GM12878 (cell line): ENCODE measurements around the gene TAF3. TPM values are rescaled to one million over a fixed set of nuclear protein-coding genes. Genes with fewer than 3 reads are reported as not detected.

Experiments
- ATAC-seq: fragments of 200-7000 bp; cut with Tn5 transposase; 3 replicates; pipeline ENCODE4 v1.9.1; 2020; ENCODE audit warnings: mild to moderate bottlenecking, moderate library complexity
- BruUV-seq: library from RNA; stranded (reverse); fragments of 400-500 nt; replicated peaks from 2 replicates; lab custom pipeline; 2021; lab: Mats Ljungman, UMichigan
- CTCF ChIA-PET: fragments of 300-600 bp; sonication (Branson Sonifier 250); formaldehyde crosslinking; extraction: SDS; loops from one replicate; lab custom pipeline; 2021; ENCODE audit warnings: inconsistent platforms; lab: Yijun Ruan, JAX
- POLR2A ChIA-PET: fragments of 350-600 bp; formaldehyde crosslinking; extraction: SDS; loops from one replicate; lab custom pipeline; 2021; ENCODE audit warnings: inconsistent platforms; lab: Charles Lee
- RAD21 ChIA-PET: fragments of 300-600 bp; sonication (Branson Sonifier 250); formaldehyde crosslinking; loops from one replicate; lab custom pipeline; 2023; ENCODE audit warnings: antibody characterized with exemption; ENCODE audit not compliant: unreplicated experiment; lab: Charles Lee
- SMC1A ChIA-PET: fragments of 300-600 bp; sonication (Branson Sonifier 250); formaldehyde crosslinking; loops from one replicate; lab custom pipeline; 2023; ENCODE audit not compliant: unreplicated experiment, uncharacterized antibody; lab: Charles Lee
- DNase-seq: peaks from one replicate; pipeline ENCODE4 v3.0.0-alpha.2; 2011; ENCODE audit warnings: low read depth, low spot score
- FAIRE-seq: peaks from 3 replicates; lab custom pipeline; 2011; peaks lifted over from hg19 to GRCh38; lab: Jason Lieb, UNC
- H2AFZ ChIP-seq: 2 replicates; pipeline ENCODE4 v1.6.0; 2011; ENCODE audit warnings: low read depth, low read length, control low read depth; ENCODE audit not compliant: control insufficient read depth
- H3K27ac ChIP-seq: 2 replicates; pipeline ENCODE4 v1.5.1; 2011; ENCODE audit warnings: control low read depth; ENCODE audit not compliant: control insufficient read depth, insufficient read depth
- H3K27me3 ChIP-seq, 2 experiments: replicated peaks in 1 of 2; 2 replicates each; pipeline versions ENCODE4 v1.6.0 to v1.6.1; 2011; ENCODE audit warnings: low read length in 1 of 2; ENCODE audit not compliant: control insufficient read depth in 2 of 2, insufficient read depth in 2 of 2
- H3K36me3 ChIP-seq, 2 experiments: 2 replicates each; pipeline ENCODE4 v1.5.1; 2011; ENCODE audit warnings: low read length in 1 of 2; ENCODE audit not compliant: control insufficient read depth in 2 of 2, insufficient read depth in 2 of 2
- H3K4me1 ChIP-seq: 2 replicates; pipeline ENCODE4 v1.6.1; 2011; ENCODE audit warnings: mild to moderate bottlenecking, low read length, moderate library complexity, mixed read lengths; ENCODE audit not compliant: control insufficient read depth, insufficient read depth
- H3K4me2 ChIP-seq: 2 replicates; pipeline ENCODE4 v1.6.0; 2011; ENCODE audit warnings: control low read depth; ENCODE audit not compliant: control insufficient read depth, insufficient read depth
- H3K4me3 ChIP-seq: fragments of 200-600 bp; sonication (generic); 2 replicates; pipeline ENCODE4 v1.5.1; 2016
- H3K79me2 ChIP-seq: 2 replicates; pipeline ENCODE4 v1.6.0; 2011; ENCODE audit warnings: low read length; ENCODE audit not compliant: control insufficient read depth, insufficient read depth
- H3K9ac ChIP-seq: 2 replicates; pipeline ENCODE4 v1.8.0; 2011; ENCODE audit warnings: low read length, control low read depth, mixed read lengths; ENCODE audit not compliant: control insufficient read depth, insufficient read depth
- H3K9me3 ChIP-seq: replicated peaks from 3 replicates; pipeline ENCODE4 v1.5.1; 2011; ENCODE audit warnings: mild to moderate bottlenecking, low read length; ENCODE audit not compliant: control insufficient read depth, insufficient read depth
- H4K20me1 ChIP-seq: 2 replicates; pipeline ENCODE4 v1.6.0; 2011; ENCODE audit not compliant: control insufficient read depth, insufficient read depth
- CBX5 ChIP-seq: sonication (generic); IDR thresholded peaks from 2 replicates; pipeline ENCODE4 v1.6.1; 2016; ENCODE audit warnings: low read depth, moderate library complexity, mild to moderate bottlenecking, inconsistent platforms
- E2F4 ChIP-seq: IDR thresholded peaks from 2 replicates; pipeline ENCODE4 v1.6.1; 2012; ENCODE audit warnings: low read depth, low read length, improper control_type of control experiment
- EP300 ChIP-seq, 2 experiments: fragments of 150-350 bp in 1 of 2; IDR thresholded peaks; 2 replicates each; pipeline ENCODE4 v1.6.1; 2011 to 2012; ENCODE audit warnings: low read depth in 2 of 2, low read length in 2 of 2, borderline replicate concordance in 1 of 2, improper control_type of control experiment in 1 of 2, inconsistent platforms in 1 of 2; ENCODE audit not compliant: control insufficient read depth in 1 of 2
- LARP7 ChIP-seq: fragments of 450-650 bp; IDR thresholded peaks from 2 replicates; pipeline ENCODE4 v1.6.1; 2017; ENCODE audit warnings: mild to moderate bottlenecking
- MAX ChIP-seq: IDR thresholded peaks from 2 replicates; pipeline ENCODE4 v1.6.1; 2012; ENCODE audit warnings: low read depth, low read length, improper control_type of control experiment
- MLLT1 ChIP-seq: fragments of 450-650 bp; IDR thresholded peaks from 2 replicates; pipeline ENCODE4 v1.6.1; 2016; ENCODE audit warnings: mild to moderate bottlenecking
- NFXL1 ChIP-seq: fragments of 450-650 bp; IDR thresholded peaks from 2 replicates; pipeline ENCODE4 v1.6.1; 2017; ENCODE audit warnings: antibody characterized with exemption, mild to moderate bottlenecking, borderline replicate concordance
- NR2C2 ChIP-seq: IDR thresholded peaks from 2 replicates; pipeline ENCODE4 v1.6.1; 2011; ENCODE audit warnings: borderline replicate concordance, low read depth; ENCODE audit not compliant: control insufficient read depth, insufficient read length
- RFX5 ChIP-seq: IDR thresholded peaks from 2 replicates; pipeline ENCODE4 v1.6.1; 2011; ENCODE audit warnings: low read depth, low read length, improper control_type of control experiment
- WGBS: methylation state at CpG from one replicate; pipeline ENCODE4 v1.1.6; 2016; ENCODE audit warnings: low lambda C conversion rate; ENCODE audit not compliant: insufficient replicate concordance, insufficient coverage; ENCODE audit errors: missing lambda C conversion rate; 5-methylcytosine and 5-hydroxymethylcytosine counted together
- in situ Hi-C: fragments of 300-500 bp; cut with MboI; formaldehyde crosslinking; loops from 9 replicates; pipeline ENCODE4 v1.14.3; 2018; ENCODE audit warnings: mixed read lengths
- intact Hi-C: fragments of 100-400 bp; cut with micrococcal nuclease; formaldehyde crosslinking; loops from one replicate; pipeline ENCODE4 v1.14.2; 2022; ENCODE audit not compliant: unreplicated experiment
- polyA plus RNA-seq, 11 experiments: library from polyadenylated mRNA; depleted of rRNA in 4 of 11; unstranded in 6 of 11; stranded (reverse) in 5 of 11; fragments of >200 nt; fragmentation: Nextera tagmentation in 4 of 11; fragmentation: Illumina TruSeq in 1 of 11; extraction: Ambion mirVana in 4 of 11; extraction: Trizol in 1 of 11; gene quantifications; 1 replicate in 1 of 11; 2 replicates in 10 of 11; pipeline versions ENCODE4 v1.2.1 to v1.2.3, GENCODE V29; 2011 to 2016; ENCODE audit warnings: inconsistent platforms in 2 of 11, missing spikeins in 2 of 11, low read depth in 1 of 11
- total RNA-seq, 4 experiments: library from RNA; depleted of rRNA in 3 of 4; stranded (reverse); fragments of >200 nt in 3 of 4; fragmentation: Illumina TruSeq in 1 of 4; extraction: Trizol in 1 of 4; gene quantifications; 2 replicates each; pipeline versions ENCODE4 v1.2.1 to v1.2.3, GENCODE V29; 2013 to 2021
- TF ChIP-seq, protein P1 (sequence below): IDR thresholded peaks from 2 replicates; pipeline ENCODE4 v1.6.1; 2012; ENCODE audit warnings: improper control_type of control experiment, low read depth, low read length; ENCODE audit not compliant: insufficient replicate concordance
- TF ChIP-seq, protein P2 (sequence below): fragments of 450-650 bp; IDR thresholded peaks from 2 replicates; pipeline ENCODE4 v1.6.1; 2018; ENCODE audit warnings: mild to moderate bottlenecking, low read depth, moderate library complexity; ENCODE audit not compliant: partially characterized antibody

TAF3 gene
- total and polyA plus RNA-seq, 10 of the 15 experiments (the other 5 are each of a cell fraction or from before 2014, with no cell fraction given): 2.0 to 10.1 (median 3.7) TPM

DNA sequence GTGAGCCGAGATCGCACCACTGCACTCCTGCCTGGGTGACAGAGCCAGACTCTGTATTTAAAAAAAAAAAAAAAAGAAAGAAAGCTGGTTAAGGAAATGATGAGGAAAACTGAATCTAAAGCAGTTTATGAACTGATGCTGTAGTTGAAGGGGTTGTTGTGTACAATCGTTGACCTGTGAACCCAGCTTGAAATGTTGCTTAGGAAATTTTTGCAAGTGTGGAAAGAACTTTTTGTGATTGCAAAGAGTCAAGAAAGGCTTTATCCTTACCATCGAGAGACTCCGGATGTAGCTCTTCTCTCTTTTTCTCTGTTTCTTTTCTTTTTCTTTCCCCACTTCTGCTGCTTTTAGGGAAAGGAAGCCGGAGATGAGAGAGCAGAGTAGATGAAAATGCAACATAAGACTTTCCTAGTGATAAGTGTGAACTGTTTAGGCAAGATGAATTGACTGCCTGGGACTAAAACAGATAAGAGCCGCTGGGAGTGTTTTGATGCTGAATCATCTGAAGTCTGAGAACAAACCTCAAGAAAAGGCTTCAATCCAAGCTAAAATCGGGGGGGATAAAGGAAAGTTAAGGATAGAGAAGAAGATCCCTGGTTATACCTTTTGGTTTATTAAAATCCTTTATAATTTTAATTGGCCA, 69.0 kb downstream of the TAF3 start:
- no peak for ATAC-seq
- Histone ChIP-seq H3K27me3 (no peaks in the 10 kb centered on the region), H3K9ac (no peak overlapping the region), H3K9me3 (no peaks in the 10 kb centered on the region), H4K20me1 (no peaks in the 10 kb centered on the region), H3K4me1 (no peaks in the 10 kb centered on the region), H3K27ac (no peak overlapping the region), H3K4me2 (no peak overlapping the region), H3K79me2 (no peaks in the 10 kb centered on the region), H3K36me3 (no peaks in the 10 kb centered on the region), H3K4me3 (no peak overlapping the region), H2AFZ (no peak overlapping the region)
- intact Hi-C loops: no loop called here
- BruUV-seq: no TSS peak
- WGBS: 76% methylated on average over 8 of the region's 8 CpGs
- ChIA-PET RAD21 (no interaction called here), CTCF (interaction anchor here (1.3 kb wide), 1 partner anchor 11 kb away, joined by 4 read pairs; no protein-coding TSS in a partner anchor), POLR2A (interaction anchor here (1.0 kb wide), 1 partner anchor 13 kb away, joined by 3 read pairs; no protein-coding TSS in a partner anchor), SMC1A (interaction anchor here (0.8 to 1.5 kb wide), 4 partner anchors 13 to 1322 kb away, joined by 3 to 6 read pairs (median 4); no protein-coding TSS in a partner anchor)
- DNase-seq: no peak
- FAIRE-seq: no peak
- in situ Hi-C loops: no loop called here
- TF ChIP-seq, protein P1, sequence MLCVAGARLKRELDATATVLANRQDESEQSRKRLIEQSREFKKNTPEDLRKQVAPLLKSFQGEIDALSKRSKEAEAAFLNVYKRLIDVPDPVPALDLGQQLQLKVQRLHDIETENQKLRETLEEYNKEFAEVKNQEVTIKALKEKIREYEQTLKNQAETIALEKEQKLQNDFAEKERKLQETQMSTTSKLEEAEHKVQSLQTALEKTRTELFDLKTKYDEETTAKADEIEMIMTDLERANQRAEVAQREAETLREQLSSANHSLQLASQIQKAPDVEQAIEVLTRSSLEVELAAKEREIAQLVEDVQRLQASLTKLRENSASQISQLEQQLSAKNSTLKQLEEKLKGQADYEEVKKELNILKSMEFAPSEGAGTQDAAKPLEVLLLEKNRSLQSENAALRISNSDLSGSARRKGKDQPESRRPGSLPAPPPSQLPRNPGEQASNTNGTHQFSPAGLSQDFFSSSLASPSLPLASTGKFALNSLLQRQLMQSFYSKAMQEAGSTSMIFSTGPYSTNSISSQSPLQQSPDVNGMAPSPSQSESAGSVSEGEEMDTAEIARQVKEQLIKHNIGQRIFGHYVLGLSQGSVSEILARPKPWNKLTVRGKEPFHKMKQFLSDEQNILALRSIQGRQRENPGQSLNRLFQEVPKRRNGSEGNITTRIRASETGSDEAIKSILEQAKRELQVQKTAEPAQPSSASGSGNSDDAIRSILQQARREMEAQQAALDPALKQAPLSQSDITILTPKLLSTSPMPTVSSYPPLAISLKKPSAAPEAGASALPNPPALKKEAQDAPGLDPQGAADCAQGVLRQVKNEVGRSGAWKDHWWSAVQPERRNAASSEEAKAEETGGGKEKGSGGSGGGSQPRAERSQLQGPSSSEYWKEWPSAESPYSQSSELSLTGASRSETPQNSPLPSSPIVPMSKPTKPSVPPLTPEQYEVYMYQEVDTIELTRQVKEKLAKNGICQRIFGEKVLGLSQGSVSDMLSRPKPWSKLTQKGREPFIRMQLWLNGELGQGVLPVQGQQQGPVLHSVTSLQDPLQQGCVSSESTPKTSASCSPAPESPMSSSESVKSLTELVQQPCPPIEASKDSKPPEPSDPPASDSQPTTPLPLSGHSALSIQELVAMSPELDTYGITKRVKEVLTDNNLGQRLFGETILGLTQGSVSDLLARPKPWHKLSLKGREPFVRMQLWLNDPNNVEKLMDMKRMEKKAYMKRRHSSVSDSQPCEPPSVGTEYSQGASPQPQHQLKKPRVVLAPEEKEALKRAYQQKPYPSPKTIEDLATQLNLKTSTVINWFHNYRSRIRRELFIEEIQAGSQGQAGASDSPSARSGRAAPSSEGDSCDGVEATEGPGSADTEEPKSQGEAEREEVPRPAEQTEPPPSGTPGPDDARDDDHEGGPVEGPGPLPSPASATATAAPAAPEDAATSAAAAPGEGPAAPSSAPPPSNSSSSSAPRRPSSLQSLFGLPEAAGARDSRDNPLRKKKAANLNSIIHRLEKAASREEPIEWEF: no peak
- no peak for TF ChIP-seq EP300 (IDR thresholded peaks at IDR 0.05; ENCODE audit: borderline replicate concordance in 1 of 2, control insufficient read depth in 1 of 2, low read depth in 2 of 2, low read length in 2 of 2)
- TF ChIP-seq, protein P2, sequence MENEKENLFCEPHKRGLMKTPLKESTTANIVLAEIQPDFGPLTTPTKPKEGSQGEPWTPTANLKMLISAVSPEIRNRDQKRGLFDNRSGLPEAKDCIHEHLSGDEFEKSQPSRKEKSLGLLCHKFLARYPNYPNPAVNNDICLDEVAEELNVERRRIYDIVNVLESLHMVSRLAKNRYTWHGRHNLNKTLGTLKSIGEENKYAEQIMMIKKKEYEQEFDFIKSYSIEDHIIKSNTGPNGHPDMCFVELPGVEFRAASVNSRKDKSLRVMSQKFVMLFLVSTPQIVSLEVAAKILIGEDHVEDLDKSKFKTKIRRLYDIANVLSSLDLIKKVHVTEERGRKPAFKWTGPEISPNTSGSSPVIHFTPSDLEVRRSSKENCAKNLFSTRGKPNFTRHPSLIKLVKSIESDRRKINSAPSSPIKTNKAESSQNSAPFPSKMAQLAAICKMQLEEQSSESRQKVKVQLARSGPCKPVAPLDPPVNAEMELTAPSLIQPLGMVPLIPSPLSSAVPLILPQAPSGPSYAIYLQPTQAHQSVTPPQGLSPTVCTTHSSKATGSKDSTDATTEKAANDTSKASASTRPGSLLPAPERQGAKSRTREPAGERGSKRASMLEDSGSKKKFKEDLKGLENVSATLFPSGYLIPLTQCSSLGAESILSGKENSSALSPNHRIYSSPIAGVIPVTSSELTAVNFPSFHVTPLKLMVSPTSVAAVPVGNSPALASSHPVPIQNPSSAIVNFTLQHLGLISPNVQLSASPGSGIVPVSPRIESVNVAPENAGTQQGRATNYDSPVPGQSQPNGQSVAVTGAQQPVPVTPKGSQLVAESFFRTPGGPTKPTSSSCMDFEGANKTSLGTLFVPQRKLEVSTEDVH: no peak
- TF ChIP-seq RFX5: no peak
- no peak for TF ChIP-seq MLLT1
- TF ChIP-seq LARP7: no peak
- TF ChIP-seq NR2C2: no peak
- no peak for TF ChIP-seq NFXL1
- no peak for TF ChIP-seq E2F4
- TF ChIP-seq CBX5: no peak
- no peak for TF ChIP-seq MAX
